BJ (cell line): ENCODE measurements around the gene B4GALNT1. TPM values are rescaled to one million over a fixed set of nuclear protein-coding genes. Genes with fewer than 3 reads are reported as not detected.

ENCODE experiments used
- CTCF ChIA-PET: fragments of 350-600 bp; formaldehyde crosslinking; extraction: SDS; loops from one replicate; lab custom pipeline; 2021; ENCODE audit warnings: antibody characterized with exemption, inconsistent platforms; lab: Yijun Ruan, JAX
- POLR2A ChIA-PET: fragments of 300-600 bp; sonication (Branson Sonifier 250); formaldehyde crosslinking; extraction: SDS; loops from one replicate; lab custom pipeline; 2021; ENCODE audit warnings: antibody characterized with exemption; lab: Charles Lee
- DNase-seq: peaks from one replicate; pipeline ENCODE4 v3.0.0-alpha.2; 2011; ENCODE audit warnings: low read depth
- H3K27me3 ChIP-seq: 2 replicates; pipeline ENCODE4 v1.6.0; 2011; ENCODE audit warnings: low read length; ENCODE audit not compliant: control insufficient read depth, insufficient read depth
- H3K36me3 ChIP-seq: 2 replicates; pipeline ENCODE4 v1.5.1; 2011; ENCODE audit warnings: low read length; ENCODE audit not compliant: control insufficient read depth, insufficient read depth
- H3K4me3 ChIP-seq: 2 replicates; pipeline ENCODE4 v1.5.1; 2011; ENCODE audit warnings: low read depth, mild to moderate bottlenecking, control low read depth, low read length
- CTCF ChIP-seq: IDR thresholded peaks from 2 replicates; pipeline ENCODE4 v1.5.1; 2011; ENCODE audit warnings: low read depth, mild to moderate bottlenecking, control low read depth, inconsistent platforms, low read length, moderate library complexity; ENCODE audit not compliant: insufficient read depth
- polyA plus RNA-seq: library from polyadenylated mRNA; depleted of rRNA; stranded (reverse); fragments of >200 nt; gene quantifications from 2 replicates; pipeline ENCODE4 v1.2.3, GENCODE V29; 2011

B4GALNT1 gene
- polyA plus RNA-seq, 1 experiment, result 2.7 TPM

- POLR2A ChIA-PET, result no interaction called here
- H3K27me3 ChIP-seq, result no peaks in the 10 kb centered on the region
- H3K36me3 ChIP-seq, result peaks cover 11% of the 10 kb centered on the region
- TF ChIP-seq CTCF, result no peak
- no peak overlapping the region for H3K4me3 ChIP-seq
- CTCF ChIA-PET, result interaction anchor here (4.2 to 5.0 kb wide), 2 partner anchors 13 to 25 kb away, joined by 21 to 29 read pairs; no protein-coding TSS in a partner anchor
- DNase-seq, result no peak
Measured at GRCh38 chr12:57609101-57609780, 23.8 kb downstream of the B4GALNT1 start.

GRCh38 chr12:57607958-57608663 is 24.9 kb downstream of the B4GALNT1 start:
- H3K36me3 ChIP-seq, result peaks cover 8% of the 10 kb centered on the region
- TF ChIP-seq CTCF, result no peak
- DNase-seq, result no peak
- ChIA-PET CTCF (interaction anchor here (0.6 to 4.2 kb wide), 3 partner anchors 12 to 24 kb away, joined by 3 to 21 read pairs (median 4); no protein-coding TSS in a partner anchor), POLR2A (no interaction called here)
- no peaks in the 10 kb centered on the region for H3K27me3 ChIP-seq
- no peak overlapping the region for H3K4me3 ChIP-seq

GRCh38 chr12:57606821-57607220 is 26.2 kb downstream of the B4GALNT1 start:
- Histone ChIP-seq H3K4me3 (no peak overlapping the region), H3K36me3 (peaks cover 8% of the 10 kb centered on the region), H3K27me3 (no peaks in the 10 kb centered on the region)
- DNase-seq, result no peak
- TF ChIP-seq CTCF, result no peak
- ChIA-PET CTCF (interaction anchor here (1.0 to 4.2 kb wide), 3 partner anchors 14 to 23 kb away, joined by 4 to 21 read pairs (median 4); no protein-coding TSS in a partner anchor), POLR2A (no interaction called here)

GRCh38 chr12:57606399-57606798 is 26.6 kb downstream of the B4GALNT1 start:
- no peak overlapping the region for H3K4me3 ChIP-seq
- CTCF ChIA-PET, result interaction anchor here (1.0 to 4.2 kb wide), 4 partner anchors 8 to 27 kb away, joined by 4 to 21 read pairs (median 6); partner anchors contain the start of gene B4GALNT1
- POLR2A ChIA-PET, result no interaction called here
- H3K36me3 ChIP-seq, result peaks cover 8% of the 10 kb centered on the region
- no peaks in the 10 kb centered on the region for H3K27me3 ChIP-seq
- DNase-seq, result no peak
- no peak for TF ChIP-seq CTCF

- ChIA-PET POLR2A (no interaction called here), CTCF (interaction anchor here (1.0 to 4.2 kb wide), 4 partner anchors 8 to 27 kb away, joined by 4 to 21 read pairs (median 6); partner anchors contain the start of gene B4GALNT1)
- Histone ChIP-seq H3K27me3 (no peaks in the 10 kb centered on the region), H3K4me3 (no peak overlapping the region), H3K36me3 (peaks cover 9% of the 10 kb centered on the region)
- DNase-seq, result no peak
- TF ChIP-seq CTCF, result no peak
Measured at GRCh38 chr12:57605811-57606311, 27.1 kb downstream of the B4GALNT1 start.
